ENCODE results near the gene DPH2. TPM values are rescaled to one million over a fixed set of nuclear protein-coding genes. Genes with fewer than 3 reads are reported as not detected.
A peak's percentile ranks its signal among the peaks of the same experiment; 100 is the strongest.

DPH2 gene
- total RNA-seq, 1 donor, result 18.6 TPM

GRCh38 chr1:43944860-43945259 is 24.9 kb upstream of the DPH2 start:
- H3K4me3 ChIP-seq (ENCODE audit: low read depth, low read length), result no peak overlapping the region
- no peak for TF ChIP-seq CTCF (IDR thresholded peaks at IDR 0.05; ENCODE audit: insufficient read depth, low read depth, low read length)
- no peak for DNase-seq (ENCODE audit: low read depth)

GRCh38 chr1:43945674-43946235 is 24.1 kb upstream of the DPH2 start:
- H3K4me3 ChIP-seq (ENCODE audit: low read depth, low read length), result peak overlapping the region; percentile 82
- no peak for TF ChIP-seq CTCF (IDR thresholded peaks at IDR 0.05; ENCODE audit: insufficient read depth, low read depth, low read length)
- DNase-seq (ENCODE audit: low read depth), result no peak

GRCh38 chr1:43946236-43947060 is 23.4 kb upstream of the DPH2 start, which contains the start of gene IPO13:
Gene IPO13, plus strand, starts transcription at chr1:43946950. Its CDS starts 651 bp downstream, at chr1:43947601.
- peak; percentile 56 for TF ChIP-seq CTCF (IDR thresholded peaks at IDR 0.05; ENCODE audit: insufficient read depth, low read depth, low read length)
- DNase-seq (ENCODE audit: low read depth), result peak; percentile 96

GRCh38 chr1:43947061-43947873 is 22.5 kb upstream of the DPH2 start:
- TF ChIP-seq CTCF (IDR thresholded peaks at IDR 0.05; ENCODE audit: insufficient read depth, low read depth, low read length), result no peak
- no peak for DNase-seq (ENCODE audit: low read depth)

More at GRCh38 chr1:43946236-43947060, 23.4 kb upstream of the DPH2 start, which contains the start of gene IPO13:
- peak within 1 kb of the TSS; percentile 82 for H3K4me3 ChIP-seq (ENCODE audit: low read depth, low read length)

GRCh38 chr1:43947874-43948437 is 21.9 kb upstream of the DPH2 start:
- no peak for DNase-seq (ENCODE audit: low read depth)
- no peak for TF ChIP-seq CTCF (IDR thresholded peaks at IDR 0.05; ENCODE audit: insufficient read depth, low read depth, low read length)
- H3K4me3 ChIP-seq (ENCODE audit: low read depth, low read length), result peak overlapping the region; percentile 82

More at GRCh38 chr1:43947061-43947873, 22.5 kb upstream of the DPH2 start:
- H3K4me3 ChIP-seq (ENCODE audit: low read depth, low read length), result peak overlapping the region; percentile 82

GRCh38 chr1:43949678-43950077 is 20.1 kb upstream of the DPH2 start:
- H3K4me3 ChIP-seq (ENCODE audit: low read depth, low read length), result no peak overlapping the region
- no peak for TF ChIP-seq CTCF (IDR thresholded peaks at IDR 0.05; ENCODE audit: insufficient read depth, low read depth, low read length)
- DNase-seq (ENCODE audit: low read depth), result peak; percentile 76

Measured in fibroblast of villous mesenchyme (primary cell).